HG03354 (cell line): ENCODE data around the gene ACHE.
"Not testable (repeated sequence)": the region's sequence is repeated elsewhere in the genome, so short reads cannot be mapped to it uniquely, and the experiment has no call there.

Source experiments
- ATAC-seq: cut with Tn5 transposase; IDR thresholded peaks from one replicate; pipeline ENCODE4 v1.9.1; 2021; ENCODE audit warnings: mild to moderate bottlenecking; ENCODE audit not compliant: unreplicated experiment, poor library complexity, severe bottlenecking

Gene ACHE

GRCh38 chr7:100895701-100895955 lies at the start of gene ACHE:
ACHE (minus strand) TSS chr7:100895888; CDS start chr7:100894232, 1,656 bp downstream.
- ATAC-seq: no peak

GRCh38 chr7:100944138-100944537 lies 48.5 kb upstream of the ACHE start:
- ATAC-seq: no peak

GRCh38 chr7:100943693-100944092 lies 48.0 kb upstream of the ACHE start:
- no peak for ATAC-seq

- no peak for ATAC-seq
Measured at GRCh38 chr7:100942045-100942774, 46.5 kb upstream of the ACHE start.

- not testable (repeated sequence) for ATAC-seq
Measured at GRCh38 chr7:100936167-100936566, 40.5 kb upstream of the ACHE start.

- not testable (repeated sequence) for ATAC-seq
Measured at GRCh38 chr7:100935381-100935780, 39.7 kb upstream of the ACHE start.

GRCh38 chr7:100933734-100934133 lies 38.0 kb upstream of the ACHE start:
- ATAC-seq: no peak

- no peak for ATAC-seq
Measured at GRCh38 chr7:100929808-100930174, 34.1 kb upstream of the ACHE start.

- not testable (repeated sequence) for ATAC-seq
Measured at GRCh38 chr7:100923616-100924015, 27.9 kb upstream of the ACHE start.

- ATAC-seq: no peak
Measured at GRCh38 chr7:100921039-100921438, 25.4 kb upstream of the ACHE start.

GRCh38 chr7:100919779-100920437 lies 24.2 kb upstream of the ACHE start:
- not testable (repeated sequence) for ATAC-seq

- ATAC-seq: not testable (repeated sequence)
Measured at GRCh38 chr7:100919335-100919734, 23.6 kb upstream of the ACHE start.

GRCh38 chr7:100914879-100915447 lies 19.3 kb upstream of the ACHE start:
- no peak for ATAC-seq

- no peak for ATAC-seq
Measured at GRCh38 chr7:100914208-100914878, 18.7 kb upstream of the ACHE start.

- ATAC-seq: no peak
Measured at GRCh38 chr7:100911484-100911883, 15.8 kb upstream of the ACHE start.

GRCh38 chr7:100910443-100910842 lies 14.8 kb upstream of the ACHE start:
- ATAC-seq: not testable (repeated sequence)

GRCh38 chr7:100908512-100908911 lies 12.8 kb upstream of the ACHE start:
- no peak for ATAC-seq

- ATAC-seq: no peak
Measured at GRCh38 chr7:100902638-100903037, 7.0 kb upstream of the ACHE start.

GRCh38 chr7:100901921-100902332 lies 6.2 kb upstream of the ACHE start:
- no peak for ATAC-seq

- ATAC-seq: no peak
Measured at GRCh38 chr7:100900978-100901377, 5.3 kb upstream of the ACHE start.

- ATAC-seq: no peak
Measured at GRCh38 chr7:100899432-100899831, 3.7 kb upstream of the ACHE start.
